ENCODE measurements around the gene SEC24C.

DNA sequence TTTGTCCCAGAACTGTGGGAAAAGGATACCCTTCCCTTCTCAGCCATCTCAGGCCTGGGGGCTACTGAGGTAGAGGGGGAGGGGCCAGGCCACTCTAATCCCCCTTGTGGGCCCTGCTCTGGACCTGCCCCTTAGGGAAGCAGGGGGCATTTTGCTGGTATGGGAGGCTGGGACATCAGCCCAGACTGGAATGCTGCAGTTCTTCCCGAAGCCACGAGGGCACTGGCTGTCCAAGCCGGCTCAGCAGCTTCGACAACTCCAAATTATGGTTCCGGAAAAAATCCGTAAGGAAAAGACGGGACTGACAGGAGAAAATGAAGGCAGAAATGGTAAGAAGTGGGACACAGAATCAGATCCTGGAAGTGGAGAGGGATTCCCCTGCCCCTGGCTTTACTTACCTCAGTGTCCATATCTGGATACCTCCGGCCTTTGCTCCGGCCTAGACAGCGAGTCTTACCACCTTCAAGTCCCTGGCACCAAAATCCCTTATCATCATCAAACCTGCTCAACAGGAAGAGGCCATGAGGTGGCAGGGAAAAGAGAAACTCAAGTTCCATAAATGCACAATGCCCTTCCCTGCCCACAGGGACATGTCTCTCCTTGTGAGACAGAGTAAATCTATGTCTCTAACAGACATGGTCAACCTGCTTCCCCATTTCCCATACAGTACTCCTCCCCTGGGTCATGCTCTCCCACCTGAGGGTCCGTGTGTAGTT, 58.3 kb downstream of the SEC24C start:
- TF ChIP-seq, protein P1, sequence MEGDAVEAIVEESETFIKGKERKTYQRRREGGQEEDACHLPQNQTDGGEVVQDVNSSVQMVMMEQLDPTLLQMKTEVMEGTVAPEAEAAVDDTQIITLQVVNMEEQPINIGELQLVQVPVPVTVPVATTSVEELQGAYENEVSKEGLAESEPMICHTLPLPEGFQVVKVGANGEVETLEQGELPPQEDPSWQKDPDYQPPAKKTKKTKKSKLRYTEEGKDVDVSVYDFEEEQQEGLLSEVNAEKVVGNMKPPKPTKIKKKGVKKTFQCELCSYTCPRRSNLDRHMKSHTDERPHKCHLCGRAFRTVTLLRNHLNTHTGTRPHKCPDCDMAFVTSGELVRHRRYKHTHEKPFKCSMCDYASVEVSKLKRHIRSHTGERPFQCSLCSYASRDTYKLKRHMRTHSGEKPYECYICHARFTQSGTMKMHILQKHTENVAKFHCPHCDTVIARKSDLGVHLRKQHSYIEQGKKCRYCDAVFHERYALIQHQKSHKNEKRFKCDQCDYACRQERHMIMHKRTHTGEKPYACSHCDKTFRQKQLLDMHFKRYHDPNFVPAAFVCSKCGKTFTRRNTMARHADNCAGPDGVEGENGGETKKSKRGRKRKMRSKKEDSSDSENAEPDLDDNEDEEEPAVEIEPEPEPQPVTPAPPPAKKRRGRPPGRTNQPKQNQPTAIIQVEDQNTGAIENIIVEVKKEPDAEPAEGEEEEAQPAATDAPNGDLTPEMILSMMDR (conservative IDR thresholded peaks at IDR 0.05; ENCODE audit: low read depth, low read length), result no peak
- TF ChIP-seq EZH2 (IDR thresholded peaks at IDR 0.05; ENCODE audit: borderline replicate concordance, low read depth, low read length, poor library complexity, severe bottlenecking), result no peak
